ENCODE measurements around the gene ADGRG3. TPM values are rescaled to one million over a fixed set of nuclear protein-coding genes. Genes with fewer than 3 reads are reported as not detected.

Gene ADGRG3
- total RNA-seq, 1 experiment from 2014 or later, result not detected

- no TSS peak for BruUV-seq (replicated peaks)
- intact Hi-C loops (cut with micrococcal nuclease; ENCODE audit: unreplicated experiment), result no loop called here
- no peak for DNase-seq
- CTCF ChIA-PET, result interaction anchor here (1.2 kb wide), 1 partner anchor 76 kb away, joined by 5 read pairs; no protein-coding TSS in a partner anchor
- H3K36me3 Mint-ChIP-seq (ENCODE audit: insufficient read depth, unreplicated experiment), result peaks cover 55% of the 10 kb centered on the region
- TF ChIP-seq CTCF (IDR thresholded peaks at IDR 0.05; ENCODE audit: unreplicated experiment), result no peak
- no peaks in the 10 kb centered on the region for H3K4me1 Mint-ChIP-seq (ENCODE audit: low read depth, unreplicated experiment)
- no peaks in the 10 kb centered on the region for H3K9me3 Mint-ChIP-seq (ENCODE audit: low read depth, unreplicated experiment)
- no peak overlapping the region for H3K27ac Mint-ChIP-seq (ENCODE audit: unreplicated experiment)
- H3K27me3 Mint-ChIP-seq (ENCODE audit: unreplicated experiment), result peaks cover 37% of the 10 kb centered on the region
- no peak overlapping the region for H3K4me3 Mint-ChIP-seq (ENCODE audit: low read depth, unreplicated experiment)
Measured at GRCh38 chr16:57667048-57667525, 1.0 kb upstream of the ADGRG3 start.

DNA sequence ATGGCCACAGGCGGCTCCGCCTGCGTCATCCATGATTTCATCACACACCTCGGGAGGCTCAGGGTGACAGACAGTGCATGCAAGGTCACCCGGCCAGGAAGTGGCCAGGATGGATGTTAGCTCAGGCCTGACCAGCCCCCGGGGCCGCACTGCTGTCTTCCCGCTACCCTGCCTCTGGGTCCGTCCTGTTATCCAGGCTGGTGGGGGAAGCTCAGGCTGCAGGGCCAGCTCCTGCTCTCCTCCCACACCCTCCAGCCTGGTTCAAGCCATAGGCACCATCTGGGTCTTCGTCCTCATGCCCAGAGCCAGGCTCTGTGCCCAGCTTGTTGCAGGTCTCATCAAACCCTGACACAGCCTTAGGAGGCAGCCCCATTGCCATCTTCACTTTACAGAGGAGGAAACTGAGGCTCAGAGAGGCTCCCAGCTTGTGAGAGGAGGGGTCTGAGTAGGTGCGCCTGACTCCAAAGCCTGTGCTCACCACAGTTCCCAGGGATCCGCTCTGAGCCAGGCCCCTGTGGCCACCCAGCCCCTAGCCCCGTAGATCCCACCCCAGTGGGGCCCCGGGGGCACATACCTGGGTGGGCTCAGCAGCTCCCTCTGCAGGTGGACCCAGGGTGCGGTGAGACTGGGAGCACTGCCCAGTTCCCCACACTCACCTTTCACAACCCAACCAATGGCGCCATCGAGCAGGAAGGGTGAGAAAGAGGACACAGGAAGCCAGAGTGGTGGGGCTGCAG lies 412 bp upstream of the ADGRG3 start:
- H3K9me3 Mint-ChIP-seq (ENCODE audit: low read depth, unreplicated experiment), result no peaks in the 10 kb centered on the region
- peaks cover 49% of the 10 kb centered on the region for H3K36me3 Mint-ChIP-seq (ENCODE audit: insufficient read depth, unreplicated experiment)
- CTCF ChIA-PET, result interaction anchor here (1.2 kb wide), 1 partner anchor 77 kb away, joined by 5 read pairs; no protein-coding TSS in a partner anchor
- H3K4me3 Mint-ChIP-seq (ENCODE audit: low read depth, unreplicated experiment), result no peak overlapping the region
- intact Hi-C loops (cut with micrococcal nuclease; ENCODE audit: unreplicated experiment), result no loop called here
- TF ChIP-seq CTCF (IDR thresholded peaks at IDR 0.05; ENCODE audit: unreplicated experiment), result peak; percentile 56
- no TSS peak for BruUV-seq (replicated peaks)
- peak; percentile 34 for DNase-seq
- H3K27me3 Mint-ChIP-seq (ENCODE audit: unreplicated experiment), result peaks cover 42% of the 10 kb centered on the region
- no peak overlapping the region for H3K27ac Mint-ChIP-seq (ENCODE audit: unreplicated experiment)
- no peaks in the 10 kb centered on the region for H3K4me1 Mint-ChIP-seq (ENCODE audit: low read depth, unreplicated experiment)

DNA sequence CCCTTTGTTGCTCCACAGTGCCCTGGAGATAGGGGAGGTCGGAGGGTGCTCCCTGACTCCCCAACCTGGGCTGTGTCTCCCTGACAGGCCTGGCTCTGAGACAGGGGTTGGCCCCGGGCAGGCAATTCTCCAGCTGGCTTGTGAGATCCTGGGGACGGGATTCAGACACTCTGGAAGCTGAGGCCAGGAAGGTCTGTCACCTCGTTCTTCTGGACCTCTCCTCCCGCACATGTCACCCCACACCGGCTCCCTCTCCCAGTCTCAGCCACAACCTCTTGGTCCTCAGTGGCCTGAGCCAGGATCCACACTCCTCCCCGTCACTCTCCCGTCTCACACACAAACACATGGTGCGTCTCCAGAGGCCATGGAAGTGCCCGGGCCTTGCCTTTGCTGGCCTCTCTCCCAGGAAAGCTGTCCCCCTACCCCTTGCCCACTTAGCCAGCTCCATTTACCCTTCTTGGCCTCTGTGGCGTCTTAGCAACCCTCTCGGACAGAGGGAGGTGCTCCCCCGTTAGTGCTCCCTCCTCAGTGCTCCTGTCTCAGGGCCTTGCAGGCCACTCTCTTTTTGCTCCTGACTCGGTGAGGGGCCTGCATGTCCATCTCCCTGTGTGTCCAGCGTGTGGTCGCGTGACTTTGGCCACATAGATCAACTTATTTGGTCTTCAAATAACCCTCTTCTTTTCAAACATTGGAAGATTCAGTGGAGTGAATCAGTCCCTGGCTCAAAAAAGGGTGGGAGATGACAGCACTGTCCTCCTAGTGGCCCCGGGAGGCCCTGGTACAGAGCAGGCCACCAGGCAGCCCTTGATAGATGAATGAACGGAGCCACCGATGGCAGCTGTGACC lies 747 bp downstream of the ADGRG3 start:
- BruUV-seq (replicated peaks), result no TSS peak
- no peak for DNase-seq
- intact Hi-C loops (cut with micrococcal nuclease; ENCODE audit: unreplicated experiment), result no loop called here
- Mint-ChIP-seq H3K4me3 (ENCODE audit: low read depth, unreplicated experiment) (no peak overlapping the region), H3K27me3 (ENCODE audit: unreplicated experiment) (peaks cover 53% of the 10 kb centered on the region), H3K27ac (ENCODE audit: unreplicated experiment) (peak overlapping the region; percentile 43), H3K36me3 (ENCODE audit: insufficient read depth, unreplicated experiment) (peaks cover 37% of the 10 kb centered on the region), H3K4me1 (ENCODE audit: low read depth, unreplicated experiment) (no peaks in the 10 kb centered on the region), H3K9me3 (ENCODE audit: low read depth, unreplicated experiment) (no peaks in the 10 kb centered on the region)
- no peak for TF ChIP-seq CTCF (IDR thresholded peaks at IDR 0.05; ENCODE audit: unreplicated experiment)
- CTCF ChIA-PET, result no interaction called here

- no TSS peak for BruUV-seq (replicated peaks)
- Mint-ChIP-seq H3K4me1 (ENCODE audit: low read depth, unreplicated experiment) (no peaks in the 10 kb centered on the region), H3K27me3 (ENCODE audit: unreplicated experiment) (peaks cover 61% of the 10 kb centered on the region), H3K4me3 (ENCODE audit: low read depth, unreplicated experiment) (no peak overlapping the region), H3K9me3 (ENCODE audit: low read depth, unreplicated experiment) (no peaks in the 10 kb centered on the region), H3K27ac (ENCODE audit: unreplicated experiment) (no peak overlapping the region), H3K36me3 (ENCODE audit: insufficient read depth, unreplicated experiment) (peaks cover 29% of the 10 kb centered on the region)
- no peak for TF ChIP-seq CTCF (IDR thresholded peaks at IDR 0.05; ENCODE audit: unreplicated experiment)
- no peak for DNase-seq
- intact Hi-C loops (cut with micrococcal nuclease; ENCODE audit: unreplicated experiment), result no loop called here
- CTCF ChIA-PET, result no interaction called here
Measured at GRCh38 chr16:57669476-57670162, 1.5 kb downstream of the ADGRG3 start.

Data from Calu3 (cell line).